AG09319 (cell line): ENCODE results near the gene GOSR1.

Experiments
- DNase-seq: peaks from one replicate; pipeline ENCODE4 v3.0.0-alpha.2; 2010; ENCODE audit warnings: low read depth; ENCODE audit errors: extremely low read depth
- TF ChIP-seq, protein P1 (sequence below): IDR thresholded peaks from 2 replicates; pipeline ENCODE4 v1.5.1; 2011; ENCODE audit warnings: low read depth, mild to moderate bottlenecking, inconsistent platforms, low read length, moderate library complexity

GOSR1 gene

DNA sequence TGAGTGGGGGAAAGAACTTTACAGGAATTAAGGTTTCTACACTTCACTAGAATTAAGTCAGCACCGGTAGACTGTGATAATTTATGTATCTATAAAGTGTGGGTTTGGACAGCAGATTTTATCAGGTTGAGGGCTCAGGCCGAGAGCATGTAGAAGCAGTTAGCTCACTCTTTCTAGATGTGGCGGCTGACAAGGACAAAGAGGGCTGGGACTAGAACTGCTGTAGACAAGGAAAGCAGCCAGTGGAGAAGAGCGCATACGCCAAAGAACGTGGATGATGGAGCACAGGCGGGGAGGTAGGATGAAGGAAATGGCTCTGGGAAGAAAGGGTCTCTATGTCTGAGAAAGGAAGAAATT is 504 bp upstream of the GOSR1 start:
- TF ChIP-seq, protein P1, sequence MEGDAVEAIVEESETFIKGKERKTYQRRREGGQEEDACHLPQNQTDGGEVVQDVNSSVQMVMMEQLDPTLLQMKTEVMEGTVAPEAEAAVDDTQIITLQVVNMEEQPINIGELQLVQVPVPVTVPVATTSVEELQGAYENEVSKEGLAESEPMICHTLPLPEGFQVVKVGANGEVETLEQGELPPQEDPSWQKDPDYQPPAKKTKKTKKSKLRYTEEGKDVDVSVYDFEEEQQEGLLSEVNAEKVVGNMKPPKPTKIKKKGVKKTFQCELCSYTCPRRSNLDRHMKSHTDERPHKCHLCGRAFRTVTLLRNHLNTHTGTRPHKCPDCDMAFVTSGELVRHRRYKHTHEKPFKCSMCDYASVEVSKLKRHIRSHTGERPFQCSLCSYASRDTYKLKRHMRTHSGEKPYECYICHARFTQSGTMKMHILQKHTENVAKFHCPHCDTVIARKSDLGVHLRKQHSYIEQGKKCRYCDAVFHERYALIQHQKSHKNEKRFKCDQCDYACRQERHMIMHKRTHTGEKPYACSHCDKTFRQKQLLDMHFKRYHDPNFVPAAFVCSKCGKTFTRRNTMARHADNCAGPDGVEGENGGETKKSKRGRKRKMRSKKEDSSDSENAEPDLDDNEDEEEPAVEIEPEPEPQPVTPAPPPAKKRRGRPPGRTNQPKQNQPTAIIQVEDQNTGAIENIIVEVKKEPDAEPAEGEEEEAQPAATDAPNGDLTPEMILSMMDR: no peak
- no peak for DNase-seq

GRCh38 chr17:30477774-30478115 is 537 bp downstream of the GOSR1 start:
- TF ChIP-seq, protein P1: no peak
- no peak for DNase-seq

GRCh38 chr17:30482555-30482954 is 5.3 kb downstream of the GOSR1 start:
- no peak for DNase-seq
- TF ChIP-seq, protein P1: no peak

GRCh38 chr17:30483159-30483558 is 6.0 kb downstream of the GOSR1 start:
- TF ChIP-seq, protein P1: no peak
- no peak for DNase-seq

DNA sequence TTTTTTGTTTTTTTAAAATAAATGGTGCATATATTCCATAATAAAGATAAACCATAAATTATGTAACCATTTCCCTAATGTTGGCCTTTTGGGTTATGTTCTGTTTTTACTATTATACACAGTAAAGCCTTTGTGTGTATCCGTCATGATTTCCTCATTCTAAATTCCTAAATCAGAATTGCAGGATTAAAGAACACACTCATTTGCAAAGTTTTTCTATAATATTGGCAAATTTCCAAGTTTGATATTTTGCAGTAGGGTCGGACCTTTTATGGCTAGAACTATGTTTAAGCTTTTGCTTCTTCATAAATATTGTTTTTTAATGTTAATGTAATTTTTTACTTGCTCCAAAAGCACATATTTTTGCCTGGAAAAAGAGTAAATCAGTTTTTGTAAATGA is 16.6 kb downstream of the GOSR1 start:
- TF ChIP-seq, protein P1: no peak
- DNase-seq: no peak

DNA sequence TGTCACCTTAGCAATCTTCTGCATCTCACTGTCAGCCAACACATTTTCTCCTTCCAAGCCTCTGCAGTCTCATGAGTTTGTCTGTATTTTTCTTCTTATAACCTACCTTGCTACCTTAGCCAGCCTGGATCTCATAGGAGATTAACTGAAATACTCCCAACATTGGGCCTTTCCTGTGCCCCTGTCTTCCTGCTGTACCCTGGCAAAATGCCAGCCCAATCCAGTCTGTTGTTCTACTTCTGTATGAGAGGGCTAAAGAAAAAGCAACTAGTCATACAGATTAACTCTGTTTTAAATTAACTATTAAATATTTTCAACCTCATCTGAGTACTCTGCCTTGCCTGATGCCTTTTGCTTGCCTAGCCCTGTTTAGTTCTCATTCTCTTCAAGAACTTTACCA is 18.4 kb downstream of the GOSR1 start:
- TF ChIP-seq, protein P1: no peak
- DNase-seq: no peak

DNA sequence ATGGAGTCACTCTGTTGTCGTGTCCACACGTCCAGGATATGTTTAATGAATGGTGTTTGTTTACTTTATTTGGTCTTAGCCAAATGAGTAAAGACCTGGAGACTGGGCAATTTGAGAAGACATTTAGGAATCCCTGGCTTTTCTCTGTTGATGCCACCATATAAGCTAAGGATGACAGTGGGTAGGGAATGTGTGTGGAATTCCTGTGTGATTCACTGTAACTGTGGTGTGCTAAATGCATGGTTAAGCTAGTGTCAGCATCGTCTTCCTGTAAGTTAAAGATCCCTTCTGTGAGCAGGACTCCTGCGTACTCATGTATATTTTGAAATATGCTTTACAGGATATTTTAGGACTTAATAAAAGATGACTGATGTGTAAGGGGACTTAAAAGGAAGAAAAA is 26.4 kb downstream of the GOSR1 start:
- DNase-seq: no peak
- TF ChIP-seq, protein P1: no peak
